GM19438 (cell line): Measurements from ENCODE around the gene MSN.

Experiments
- ATAC-seq: cut with Tn5 transposase; IDR thresholded peaks from one replicate; pipeline ENCODE4 v1.9.1; 2021; ENCODE audit warnings: low read depth; ENCODE audit not compliant: unreplicated experiment

MSN gene

GRCh38 chrX:65781845-65782244 lies 114.4 kb downstream of the MSN start:
- ATAC-seq, result no peak

DNA sequence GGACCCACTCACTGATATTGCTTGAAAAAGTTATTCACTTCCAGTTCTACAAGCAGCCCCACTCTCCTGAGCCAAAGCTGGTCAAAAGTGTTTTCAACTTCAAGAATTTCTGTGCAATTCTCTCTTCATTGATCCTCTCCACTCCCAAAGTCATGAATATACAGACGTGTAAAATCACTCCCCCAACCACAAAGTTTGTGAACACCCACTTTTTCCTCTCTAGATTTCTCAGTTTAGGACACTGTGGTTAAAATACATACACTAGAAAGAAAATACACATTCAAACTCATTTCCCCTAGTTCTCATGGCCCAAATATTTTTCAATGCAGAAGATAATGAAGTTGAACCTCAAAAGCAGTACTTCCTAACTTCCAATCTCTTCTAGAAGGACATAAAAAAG lies 116.3 kb downstream of the MSN start:
- ATAC-seq, result no peak
